Fibroblast of villous mesenchyme (primary cell): ENCODE data around the gene ROCK2. TPM values are rescaled to one million over a fixed set of nuclear protein-coding genes. Genes with fewer than 3 reads are reported as not detected.

Source experiments
- DNase-seq: peaks from one replicate; pipeline ENCODE4 v3.0.0-alpha.2; 2010; ENCODE audit warnings: low read depth
- H3K4me3 ChIP-seq: 2 replicates; pipeline ENCODE4 v1.5.1; 2011; ENCODE audit warnings: low read depth, mild to moderate bottlenecking, low read length
- CTCF ChIP-seq: IDR thresholded peaks from 2 replicates; pipeline ENCODE4 v1.5.1; 2012; ENCODE audit warnings: low read depth, mild to moderate bottlenecking, low read length; ENCODE audit not compliant: insufficient read depth
- total RNA-seq: library from RNA; depleted of rRNA; stranded (reverse); fragments of >200 nt; gene quantifications from 2 replicates; pipeline ENCODE4 v1.2.3, GENCODE V29; 2012

Gene ROCK2
- total RNA-seq, 1 donor, result 54.0 TPM

GRCh38 chr2:11377928-11378545 lies 33.6 kb upstream of the ROCK2 start:
- DNase-seq, result peak; percentile 85
- no peak for TF ChIP-seq CTCF
- H3K4me3 ChIP-seq, result peak overlapping the region; percentile 0

- no peak for DNase-seq
- TF ChIP-seq CTCF, result no peak
- no peak overlapping the region for H3K4me3 ChIP-seq
These were observed 31.6 kb upstream of the ROCK2 start for GRCh38 chr2:11376071-11376470.

- no peak overlapping the region for H3K4me3 ChIP-seq
- DNase-seq, result no peak
- no peak for TF ChIP-seq CTCF
These were observed 31.2 kb upstream of the ROCK2 start for GRCh38 chr2:11375689-11376027.

GRCh38 chr2:11375025-11375688 lies 30.7 kb upstream of the ROCK2 start:
- H3K4me3 ChIP-seq, result no peak overlapping the region
- peak; percentile 12 for DNase-seq
- TF ChIP-seq CTCF, result no peak

- TF ChIP-seq CTCF, result no peak
These were observed 28.7 kb upstream of the ROCK2 start for GRCh38 chr2:11373096-11373495.

GRCh38 chr2:11371092-11371937 lies 26.9 kb upstream of the ROCK2 start:
- no peak overlapping the region for H3K4me3 ChIP-seq
- TF ChIP-seq CTCF, result no peak
- DNase-seq, result no peak

More at GRCh38 chr2:11373096-11373495, 28.7 kb upstream of the ROCK2 start:
- H3K4me3 ChIP-seq, result no peak overlapping the region
- DNase-seq, result no peak
